Vagina (tissue), 2 donors: ENCODE data around the gene DBT.

ENCODE experiments used
- POLR2A ChIP-seq, 2 donors: fragments of 450-650 bp; IDR thresholded peaks; one replicate each; pipeline ENCODE4 v1.6.1; 2017; ENCODE audit warnings: antibody characterized with exemption in 2 of 2, mild to moderate bottlenecking in 2 of 2, moderate library complexity in 2 of 2
- POLR2AphosphoS5 ChIP-seq, 2 donors: sonication (generic); formaldehyde crosslinking; IDR thresholded peaks; one replicate each; pipeline ENCODE4 v1.9.0; 2017; ENCODE audit warnings: antibody characterized with exemption in 2 of 2, mild to moderate bottlenecking in 2 of 2, low read depth in 1 of 2; ENCODE audit not compliant: insufficient read depth in 1 of 2
- TF ChIP-seq, protein P1 (sequence below), 3 experiments: fragments of 450-650 bp in 2 of 3; fragments of 200-600 bp in 1 of 3; sonication (generic) in 1 of 3; IDR thresholded peaks; one replicate each; pipeline ENCODE4 v1.5.1; 2017 to 2019; ENCODE audit warnings: antibody characterized with exemption in 3 of 3, mild to moderate bottlenecking in 2 of 3, moderate library complexity in 2 of 3

- TF ChIP-seq POLR2AphosphoS5 (IDR thresholded peaks at IDR 0.05; ENCODE audit: insufficient read depth in 1 of 2, low read depth in 1 of 2) (no peak), POLR2A (IDR thresholded peaks at IDR 0.05) (no peak)
- TF ChIP-seq, protein P1, sequence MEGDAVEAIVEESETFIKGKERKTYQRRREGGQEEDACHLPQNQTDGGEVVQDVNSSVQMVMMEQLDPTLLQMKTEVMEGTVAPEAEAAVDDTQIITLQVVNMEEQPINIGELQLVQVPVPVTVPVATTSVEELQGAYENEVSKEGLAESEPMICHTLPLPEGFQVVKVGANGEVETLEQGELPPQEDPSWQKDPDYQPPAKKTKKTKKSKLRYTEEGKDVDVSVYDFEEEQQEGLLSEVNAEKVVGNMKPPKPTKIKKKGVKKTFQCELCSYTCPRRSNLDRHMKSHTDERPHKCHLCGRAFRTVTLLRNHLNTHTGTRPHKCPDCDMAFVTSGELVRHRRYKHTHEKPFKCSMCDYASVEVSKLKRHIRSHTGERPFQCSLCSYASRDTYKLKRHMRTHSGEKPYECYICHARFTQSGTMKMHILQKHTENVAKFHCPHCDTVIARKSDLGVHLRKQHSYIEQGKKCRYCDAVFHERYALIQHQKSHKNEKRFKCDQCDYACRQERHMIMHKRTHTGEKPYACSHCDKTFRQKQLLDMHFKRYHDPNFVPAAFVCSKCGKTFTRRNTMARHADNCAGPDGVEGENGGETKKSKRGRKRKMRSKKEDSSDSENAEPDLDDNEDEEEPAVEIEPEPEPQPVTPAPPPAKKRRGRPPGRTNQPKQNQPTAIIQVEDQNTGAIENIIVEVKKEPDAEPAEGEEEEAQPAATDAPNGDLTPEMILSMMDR (IDR thresholded peaks at IDR 0.05) = no peak
Measured at GRCh38 chr1:100222428-100222827, 27.2 kb downstream of the DBT start.
